Activated naive CD8-positive, alpha-beta T cell (primary cell): ENCODE data around the gene GGT6.
A peak's percentile ranks its signal among the peaks of the same experiment; 100 is the strongest.

Source experiments
- H3K27ac Mint-ChIP-seq: one replicate; pipeline ENCODE4 v1.8.0; 2021; ENCODE audit warnings: mixed read lengths
- H3K27me3 Mint-ChIP-seq: one replicate; pipeline ENCODE4 v1.8.0; 2021; ENCODE audit warnings: mixed read lengths
- H3K36me3 Mint-ChIP-seq: one replicate; pipeline ENCODE4 v1.8.0; 2021; ENCODE audit warnings: mixed read lengths
- H3K4me1 Mint-ChIP-seq: one replicate; pipeline ENCODE4 v1.8.0; 2021; ENCODE audit warnings: low read depth, mixed read lengths
- H3K4me3 Mint-ChIP-seq: one replicate; pipeline ENCODE4 v1.8.0; 2021; ENCODE audit warnings: mild to moderate bottlenecking, mixed read lengths
- H3K9me3 Mint-ChIP-seq: one replicate; pipeline ENCODE4 v1.8.0; 2021; ENCODE audit warnings: low read depth, mixed read lengths

Gene GGT6

GRCh38 chr17:4544135-4544950 lies 16.0 kb downstream of the GGT6 start:
- Mint-ChIP-seq H3K4me1 (no peaks in the 10 kb centered on the region), H3K27ac (no peak overlapping the region), H3K9me3 (no peaks in the 10 kb centered on the region), H3K36me3 (no peaks in the 10 kb centered on the region), H3K27me3 (no peaks in the 10 kb centered on the region), H3K4me3 (no peak overlapping the region)

- no peaks in the 10 kb centered on the region for H3K9me3 Mint-ChIP-seq
- no peak overlapping the region for H3K4me3 Mint-ChIP-seq
- no peaks in the 10 kb centered on the region for H3K27me3 Mint-ChIP-seq
- no peaks in the 10 kb centered on the region for H3K36me3 Mint-ChIP-seq
- H3K27ac Mint-ChIP-seq, result no peak overlapping the region
- H3K4me1 Mint-ChIP-seq, result no peaks in the 10 kb centered on the region
Measured at GRCh38 chr17:4543557-4544026, 16.8 kb downstream of the GGT6 start.

- Mint-ChIP-seq H3K27ac (no peak overlapping the region), H3K27me3 (no peaks in the 10 kb centered on the region), H3K4me1 (no peaks in the 10 kb centered on the region), H3K36me3 (no peaks in the 10 kb centered on the region), H3K4me3 (no peak overlapping the region), H3K9me3 (no peaks in the 10 kb centered on the region)
Measured at GRCh38 chr17:4542726-4543191, 17.6 kb downstream of the GGT6 start.

- Mint-ChIP-seq H3K4me1 (no peaks in the 10 kb centered on the region), H3K36me3 (no peaks in the 10 kb centered on the region)
Measured at GRCh38 chr17:4542003-4542725, 18.2 kb downstream of the GGT6 start.

GRCh38 chr17:4541328-4542002 lies 18.9 kb downstream of the GGT6 start:
- no peak overlapping the region for H3K27ac Mint-ChIP-seq
- H3K27me3 Mint-ChIP-seq, result no peaks in the 10 kb centered on the region
- no peaks in the 10 kb centered on the region for H3K36me3 Mint-ChIP-seq
- no peaks in the 10 kb centered on the region for H3K9me3 Mint-ChIP-seq
- no peak overlapping the region for H3K4me3 Mint-ChIP-seq
- no peaks in the 10 kb centered on the region for H3K4me1 Mint-ChIP-seq

More at GRCh38 chr17:4542003-4542725, 18.2 kb downstream of the GGT6 start:
- Mint-ChIP-seq H3K27ac (no peak overlapping the region), H3K27me3 (no peaks in the 10 kb centered on the region), H3K4me3 (no peak overlapping the region), H3K9me3 (no peaks in the 10 kb centered on the region)

GRCh38 chr17:4540687-4541327 lies 19.6 kb downstream of the GGT6 start:
- no peaks in the 10 kb centered on the region for H3K27me3 Mint-ChIP-seq
- H3K9me3 Mint-ChIP-seq, result no peaks in the 10 kb centered on the region
- no peaks in the 10 kb centered on the region for H3K4me1 Mint-ChIP-seq
- H3K27ac Mint-ChIP-seq, result no peak overlapping the region
- H3K36me3 Mint-ChIP-seq, result no peaks in the 10 kb centered on the region
- no peak overlapping the region for H3K4me3 Mint-ChIP-seq

GRCh38 chr17:4540224-4540651 lies 20.1 kb downstream of the GGT6 start:
- no peaks in the 10 kb centered on the region for H3K27me3 Mint-ChIP-seq
- H3K36me3 Mint-ChIP-seq, result no peaks in the 10 kb centered on the region
- no peaks in the 10 kb centered on the region for H3K9me3 Mint-ChIP-seq
- no peak overlapping the region for H3K27ac Mint-ChIP-seq
- H3K4me3 Mint-ChIP-seq, result no peak overlapping the region
- no peaks in the 10 kb centered on the region for H3K4me1 Mint-ChIP-seq

- H3K27ac Mint-ChIP-seq, result no peak overlapping the region
- H3K27me3 Mint-ChIP-seq, result no peaks in the 10 kb centered on the region
- no peaks in the 10 kb centered on the region for H3K4me1 Mint-ChIP-seq
- H3K36me3 Mint-ChIP-seq, result no peaks in the 10 kb centered on the region
- H3K9me3 Mint-ChIP-seq, result no peaks in the 10 kb centered on the region
- H3K4me3 Mint-ChIP-seq, result no peak overlapping the region
Measured at GRCh38 chr17:4539576-4540223, 20.7 kb downstream of the GGT6 start.

- H3K4me1 Mint-ChIP-seq, result no peaks in the 10 kb centered on the region
- no peaks in the 10 kb centered on the region for H3K27me3 Mint-ChIP-seq
- no peaks in the 10 kb centered on the region for H3K9me3 Mint-ChIP-seq
- no peaks in the 10 kb centered on the region for H3K36me3 Mint-ChIP-seq
- no peak overlapping the region for H3K4me3 Mint-ChIP-seq
- no peak overlapping the region for H3K27ac Mint-ChIP-seq
Measured at GRCh38 chr17:4539025-4539424, 21.4 kb downstream of the GGT6 start.

GRCh38 chr17:4538236-4539002 lies 22.0 kb downstream of the GGT6 start:
- Mint-ChIP-seq H3K36me3 (no peaks in the 10 kb centered on the region), H3K4me3 (no peak overlapping the region), H3K27me3 (no peaks in the 10 kb centered on the region), H3K27ac (no peak overlapping the region), H3K9me3 (no peaks in the 10 kb centered on the region), H3K4me1 (peaks cover 4% of the 10 kb centered on the region)

GRCh38 chr17:4537451-4538235 lies 22.7 kb downstream of the GGT6 start:
- Mint-ChIP-seq H3K27ac (no peak overlapping the region), H3K9me3 (no peaks in the 10 kb centered on the region), H3K4me1 (peaks cover 8% of the 10 kb centered on the region), H3K27me3 (no peaks in the 10 kb centered on the region), H3K4me3 (no peak overlapping the region), H3K36me3 (no peaks in the 10 kb centered on the region)

GRCh38 chr17:4536742-4537411 lies 23.5 kb downstream of the GGT6 start:
- H3K4me3 Mint-ChIP-seq, result no peak overlapping the region
- H3K27ac Mint-ChIP-seq, result peak overlapping the region; percentile 16
- H3K4me1 Mint-ChIP-seq, result peaks cover 8% of the 10 kb centered on the region
- peaks cover 2% of the 10 kb centered on the region for H3K27me3 Mint-ChIP-seq
- no peaks in the 10 kb centered on the region for H3K36me3 Mint-ChIP-seq
- no peaks in the 10 kb centered on the region for H3K9me3 Mint-ChIP-seq
